Kidney (tissue), 14 donors: ENCODE measurements around the gene TULP4. TPM values are rescaled to one million over a fixed set of nuclear protein-coding genes. Genes with fewer than 3 reads are reported as not detected.

Source experiments
- DNase-seq, 5 donors: peaks; one replicate each; pipeline ENCODE4 v3.0.0-alpha.2; 2013 to 2020
- FAIRE-seq: peaks from 2 replicates; lab custom pipeline; 2012; peaks lifted over from hg19 to GRCh38; lab: Jason Lieb, UNC
- H3K27ac ChIP-seq, 2 donors: one replicate each; pipeline ENCODE4 v1.7.0; 2013; ENCODE audit warnings: low read depth in 2 of 2, low read length in 2 of 2, inconsistent platforms in 1 of 2
- H3K27me3 ChIP-seq: one replicate; pipeline ENCODE4 v1.7.1; 2013; ENCODE audit warnings: low read length, inconsistent platforms; ENCODE audit not compliant: control insufficient read depth, insufficient read depth
- H3K36me3 ChIP-seq, 3 donors: one replicate each; pipeline versions ENCODE4 v1.7.0 to v1.7.1; 2013; ENCODE audit warnings: low read length in 3 of 3, control low read depth in 1 of 3, inconsistent platforms in 1 of 3; ENCODE audit not compliant: insufficient read depth in 3 of 3, control insufficient read depth in 2 of 3
- H3K4me1 ChIP-seq, 3 donors: one replicate each; pipeline versions ENCODE4 v1.7.0 to v1.7.1; 2013; ENCODE audit warnings: low read length in 3 of 3, inconsistent platforms in 1 of 3, low read depth in 1 of 3; ENCODE audit not compliant: control insufficient read depth in 2 of 3, insufficient read depth in 2 of 3
- H3K4me3 ChIP-seq, 3 donors: one replicate each; pipeline versions ENCODE4 v1.7.0 to v1.8.1; 2013; ENCODE audit warnings: low read length in 3 of 3, control low read depth in 1 of 3, inconsistent platforms in 1 of 3
- H3K9ac ChIP-seq, 3 donors: one replicate each; pipeline versions ENCODE4 v1.7.0 to v1.7.1; 2013; ENCODE audit warnings: low read length in 3 of 3, control low read depth in 1 of 3, inconsistent platforms in 1 of 3
- H3K9me3 ChIP-seq, 3 donors: one replicate each; pipeline versions ENCODE4 v1.7.0 to v1.7.1; 2013; ENCODE audit warnings: low read length in 3 of 3, control low read depth in 1 of 3, inconsistent platforms in 1 of 3; ENCODE audit not compliant: control insufficient read depth in 2 of 3, insufficient read depth in 1 of 3
- intact Hi-C: fragments of 100-400 bp; cut with DNase I; formaldehyde crosslinking; loops from one replicate; pipeline ENCODE4 v1.11.1; 2022
- polyA plus RNA-seq: library from polyadenylated mRNA; stranded (reverse); fragments of 350-450 nt; fragmentation: Illumina TruSeq; extraction: RNeasy Lipid Tissue Mini Kit (QIAGEN cat#74804); gene quantifications from one replicate; pipeline ENCODE4 v1.2.3, GENCODE V29; 2014; ENCODE audit warnings: low read depth, low replicate concordance; ENCODE audit not compliant: insufficient read depth
- total RNA-seq: library from RNA; stranded (reverse); fragmentation: NEBNext Ultra II Directional; extraction: Animal tissue kit (Norgen Biotek cat#: 25700); gene quantifications from one replicate; pipeline ENCODE4 v1.2.1, GENCODE V29; 2021
- TF ChIP-seq, protein P1 (sequence below): IDR thresholded peaks from 3 replicates; pipeline ENCODE4 v1.5.1; 2012; ENCODE audit warnings: mild to moderate bottlenecking, moderate library complexity, borderline replicate concordance; ENCODE audit not compliant: insufficient read depth; ENCODE audit errors: extremely low read depth
- donor health status: control.
- donor health status: control.
- donor health status: control.
- donor health status: control.
- donor health status: control.
- donor health status: DM: yes; HTN: yes; CAD: no.
- donor health status: Normal renal cell carcinoma (clear cell type).

Gene TULP4
- total and polyA plus RNA-seq, 2 donors from 2014 or later = 3.3 to 114 TPM

DNA sequence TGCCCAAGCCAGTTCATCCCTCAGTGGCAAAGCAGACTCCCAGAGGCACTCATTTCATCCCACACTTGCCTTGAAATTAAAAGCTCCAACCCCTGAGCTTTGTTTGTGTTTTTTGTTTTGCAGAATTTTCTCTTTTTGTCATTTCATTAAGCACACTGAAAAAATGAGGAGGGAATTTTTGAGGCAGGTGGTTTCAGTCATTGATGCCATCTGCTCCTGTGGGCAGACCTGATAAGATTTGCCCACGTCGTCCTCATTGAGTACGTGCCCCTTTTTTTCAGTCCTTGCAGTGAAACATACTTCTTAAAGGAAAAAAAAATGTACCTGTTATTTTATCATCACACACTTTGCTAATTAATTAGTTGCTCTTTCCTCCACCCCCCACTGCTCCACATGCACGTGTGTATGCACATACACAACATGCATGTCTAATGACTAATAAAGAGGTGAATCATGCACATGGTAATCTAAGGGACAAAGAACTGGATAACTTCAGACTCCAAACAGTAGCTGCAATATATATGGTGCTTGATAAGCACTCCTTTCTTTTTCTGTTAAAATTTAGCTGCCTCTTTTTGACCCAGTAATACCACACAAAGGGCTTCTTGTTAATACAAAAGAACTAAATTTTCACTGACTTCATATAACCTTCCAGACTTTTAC lies 145.5 kb downstream of the TULP4 start:
- intact Hi-C loops = no loop called here
- TF ChIP-seq, protein P1, sequence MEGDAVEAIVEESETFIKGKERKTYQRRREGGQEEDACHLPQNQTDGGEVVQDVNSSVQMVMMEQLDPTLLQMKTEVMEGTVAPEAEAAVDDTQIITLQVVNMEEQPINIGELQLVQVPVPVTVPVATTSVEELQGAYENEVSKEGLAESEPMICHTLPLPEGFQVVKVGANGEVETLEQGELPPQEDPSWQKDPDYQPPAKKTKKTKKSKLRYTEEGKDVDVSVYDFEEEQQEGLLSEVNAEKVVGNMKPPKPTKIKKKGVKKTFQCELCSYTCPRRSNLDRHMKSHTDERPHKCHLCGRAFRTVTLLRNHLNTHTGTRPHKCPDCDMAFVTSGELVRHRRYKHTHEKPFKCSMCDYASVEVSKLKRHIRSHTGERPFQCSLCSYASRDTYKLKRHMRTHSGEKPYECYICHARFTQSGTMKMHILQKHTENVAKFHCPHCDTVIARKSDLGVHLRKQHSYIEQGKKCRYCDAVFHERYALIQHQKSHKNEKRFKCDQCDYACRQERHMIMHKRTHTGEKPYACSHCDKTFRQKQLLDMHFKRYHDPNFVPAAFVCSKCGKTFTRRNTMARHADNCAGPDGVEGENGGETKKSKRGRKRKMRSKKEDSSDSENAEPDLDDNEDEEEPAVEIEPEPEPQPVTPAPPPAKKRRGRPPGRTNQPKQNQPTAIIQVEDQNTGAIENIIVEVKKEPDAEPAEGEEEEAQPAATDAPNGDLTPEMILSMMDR = no peak
- no peaks in the 10 kb centered on the region for H3K27me3 ChIP-seq
- no peaks in the 10 kb centered on the region for H3K4me1 ChIP-seq
- H3K9ac ChIP-seq = no peak overlapping the region
- H3K36me3 ChIP-seq = peaks cover 0 to 9% (median 9%) of the 10 kb centered on the region in 3 donors
- FAIRE-seq (no peak), DNase-seq (no peak)
- H3K27ac ChIP-seq = no peak overlapping the region
- no peak overlapping the region for H3K4me3 ChIP-seq
- no peaks in the 10 kb centered on the region for H3K9me3 ChIP-seq

DNA sequence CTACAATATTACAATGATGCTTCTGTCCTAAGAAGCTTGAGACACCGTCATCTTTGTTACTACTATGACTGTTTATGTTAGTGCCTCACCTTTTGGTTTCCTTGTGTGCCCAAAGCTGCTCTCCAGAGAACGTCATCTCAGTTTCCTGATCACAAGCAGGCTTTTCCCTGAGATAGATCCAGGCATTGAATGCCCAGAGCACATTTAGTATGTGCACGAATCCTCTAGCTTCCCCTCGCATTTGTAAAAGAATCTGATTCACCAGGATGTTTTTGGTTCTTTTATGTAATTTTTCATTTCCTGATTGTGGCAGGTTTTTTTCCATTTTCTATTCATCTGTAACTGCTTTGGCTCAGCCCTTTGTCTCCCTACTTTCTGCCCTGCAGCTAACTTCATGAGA lies 147.5 kb downstream of the TULP4 start:
- Histone ChIP-seq H3K4me1 (no peaks in the 10 kb centered on the region), H3K27ac (no peak overlapping the region), H3K9ac (no peak overlapping the region), H3K4me3 (no peak overlapping the region), H3K36me3 (peaks cover 2 to 14% (median 12%) of the 10 kb centered on the region in 3 donors), H3K27me3 (no peaks in the 10 kb centered on the region), H3K9me3 (no peaks in the 10 kb centered on the region)
- intact Hi-C loops = no loop called here
- TF ChIP-seq, protein P1 = no peak
- no peak for FAIRE-seq
- no peak for DNase-seq

DNA sequence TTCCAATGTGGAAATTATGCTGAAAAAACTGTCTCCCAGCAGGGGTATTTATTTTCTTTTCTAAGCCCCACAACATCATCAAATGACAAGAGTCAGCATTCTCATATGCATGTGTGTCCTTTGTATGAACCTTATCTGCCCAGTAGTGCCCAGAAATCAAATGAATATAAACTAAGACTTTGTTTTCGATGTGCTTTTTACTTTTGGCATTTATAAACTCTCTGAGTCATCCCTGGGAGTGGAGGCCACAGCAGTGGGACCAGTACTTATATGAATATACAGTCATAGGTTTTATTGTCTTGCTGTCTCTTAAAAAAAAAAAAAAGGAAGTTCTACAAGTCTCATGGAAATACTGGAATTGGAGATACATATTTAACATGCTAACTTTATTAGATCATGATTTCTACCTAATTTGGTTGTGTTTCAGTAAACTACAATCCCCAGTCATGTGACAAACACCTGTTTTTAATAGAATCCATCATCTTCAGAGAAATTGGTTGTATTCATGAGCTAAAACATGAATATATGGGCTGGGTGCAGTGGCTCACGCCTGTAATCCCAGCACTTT lies 148.4 kb downstream of the TULP4 start:
- FAIRE-seq = no peak
- no peak for DNase-seq
- no peaks in the 10 kb centered on the region for H3K27me3 ChIP-seq
- H3K36me3 ChIP-seq = peaks cover 2 to 14% (median 12%) of the 10 kb centered on the region in 3 donors
- no peak overlapping the region for H3K4me3 ChIP-seq
- H3K27ac ChIP-seq = no peak overlapping the region
- TF ChIP-seq, protein P1 = no peak
- intact Hi-C loops = no loop called here
- no peaks in the 10 kb centered on the region for H3K9me3 ChIP-seq
- no peaks in the 10 kb centered on the region for H3K4me1 ChIP-seq
- H3K9ac ChIP-seq = no peak overlapping the region
